NOMO-1 treated with dmso at 0.1 percent for 144 hours (cell line): Measurements from ENCODE around the gene SLC25A47.
"Not testable (repeated sequence)": the region's sequence is repeated elsewhere in the genome, so short reads cannot be mapped to it uniquely, and the experiment has no call there.

Source experiments
- DNase-seq: peaks from one replicate; lab custom pipeline; 2025; ENCODE audit not compliant: unreplicated experiment; lab: John Stamatoyannopoulos, UW

The SLC25A47 gene

GRCh38 chr14:100323121-100323941 is at the start of gene SLC25A47:
Gene SLC25A47 (plus strand): TSS chr14:100323339. CDS start chr14:100323415, 76 bp downstream.
- no peak for DNase-seq

GRCh38 chr14:100274250-100274649 is 48.9 kb upstream of the SLC25A47 start:
- DNase-seq = no peak

GRCh38 chr14:100275214-100275613 is 47.9 kb upstream of the SLC25A47 start:
- no peak for DNase-seq

GRCh38 chr14:100278702-100279101 is 44.4 kb upstream of the SLC25A47 start:
- peak; percentile 22 for DNase-seq

GRCh38 chr14:100279133-100279532 is 44.0 kb upstream of the SLC25A47 start:
- DNase-seq = no peak

GRCh38 chr14:100279563-100279962 is 43.6 kb upstream of the SLC25A47 start:
- DNase-seq = no peak

- DNase-seq = no peak
Observed at GRCh38 chr14:100281286-100282082, 41.7 kb upstream of the SLC25A47 start.

GRCh38 chr14:100282083-100282350 is 41.1 kb upstream of the SLC25A47 start:
- no peak for DNase-seq

- no peak for DNase-seq
Observed at GRCh38 chr14:100282766-100283419, 40.2 kb upstream of the SLC25A47 start.

- not testable (repeated sequence) for DNase-seq
Observed at GRCh38 chr14:100283436-100283835, 39.7 kb upstream of the SLC25A47 start.

GRCh38 chr14:100283984-100284881 is 38.9 kb upstream of the SLC25A47 start:
- no peak for DNase-seq

GRCh38 chr14:100285021-100285912 is 37.9 kb upstream of the SLC25A47 start:
- no peak for DNase-seq

- DNase-seq = no peak
Observed at GRCh38 chr14:100285913-100286400, 37.2 kb upstream of the SLC25A47 start.

GRCh38 chr14:100286484-100287191 is 36.5 kb upstream of the SLC25A47 start:
- DNase-seq = no peak

GRCh38 chr14:100287202-100287997 is 35.7 kb upstream of the SLC25A47 start:
- DNase-seq = no peak

GRCh38 chr14:100287998-100288295 is 35.2 kb upstream of the SLC25A47 start:
- DNase-seq = not testable (repeated sequence)

- no peak for DNase-seq
Observed at GRCh38 chr14:100288382-100289185, 34.6 kb upstream of the SLC25A47 start.
